ENCODE results near the gene LTA4H.

- TF ChIP-seq CTCF (IDR thresholded peaks at IDR 0.05) (no peak), POLR2A (IDR thresholded peaks at IDR 0.05) (no peak)
Measured at GRCh38 chr12:96068111-96068510, 32.7 kb upstream of the LTA4H start.

All from esophagus squamous epithelium (tissue), 4 donors.